Inferior parietal cortex (tissue), 1 donor: Measurements from ENCODE around the gene SNRPD3.
A peak's percentile ranks its signal among the peaks of the same experiment; 100 is the strongest.
"Not testable (repeated sequence)": the region's sequence is repeated elsewhere in the genome, so short reads cannot be mapped to it uniquely, and the experiment has no call there.

Experiments
- DNase-seq: peaks from one replicate; pipeline ENCODE4 v3.0.0-alpha.2; 2016; ENCODE audit errors: extremely low spot score

Gene SNRPD3

GRCh38 chr22:24555165-24556039 lies at the start of gene SNRPD3:
Gene SNRPD3 (plus strand): TSS chr22:24555999. CDS start chr22:24557675, 1,676 bp downstream.
- peak; percentile 97 for DNase-seq

- no peak for DNase-seq
Measured at GRCh38 chr22:24506802-24507438, 48.9 kb upstream of the SNRPD3 start.

DNA sequence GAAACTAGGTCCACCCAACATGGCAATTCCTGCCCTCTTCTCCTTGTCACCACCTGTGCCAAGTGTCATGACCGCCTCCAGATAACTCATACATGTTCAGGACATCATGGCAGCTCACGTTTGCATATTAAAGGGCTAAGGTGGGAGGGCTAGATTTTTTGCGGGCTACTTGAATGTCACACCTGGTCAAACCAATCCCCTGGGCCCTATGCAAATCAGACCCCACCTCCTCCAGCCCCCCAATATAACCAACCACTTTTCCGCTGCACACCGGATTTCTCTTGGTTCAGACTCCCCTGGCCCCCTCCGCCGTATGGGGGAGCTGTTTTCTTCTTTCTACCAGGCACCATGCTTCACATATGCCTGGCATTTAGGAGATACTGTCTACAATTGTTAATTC lies 48.1 kb upstream of the SNRPD3 start:
- no peak for DNase-seq

DNA sequence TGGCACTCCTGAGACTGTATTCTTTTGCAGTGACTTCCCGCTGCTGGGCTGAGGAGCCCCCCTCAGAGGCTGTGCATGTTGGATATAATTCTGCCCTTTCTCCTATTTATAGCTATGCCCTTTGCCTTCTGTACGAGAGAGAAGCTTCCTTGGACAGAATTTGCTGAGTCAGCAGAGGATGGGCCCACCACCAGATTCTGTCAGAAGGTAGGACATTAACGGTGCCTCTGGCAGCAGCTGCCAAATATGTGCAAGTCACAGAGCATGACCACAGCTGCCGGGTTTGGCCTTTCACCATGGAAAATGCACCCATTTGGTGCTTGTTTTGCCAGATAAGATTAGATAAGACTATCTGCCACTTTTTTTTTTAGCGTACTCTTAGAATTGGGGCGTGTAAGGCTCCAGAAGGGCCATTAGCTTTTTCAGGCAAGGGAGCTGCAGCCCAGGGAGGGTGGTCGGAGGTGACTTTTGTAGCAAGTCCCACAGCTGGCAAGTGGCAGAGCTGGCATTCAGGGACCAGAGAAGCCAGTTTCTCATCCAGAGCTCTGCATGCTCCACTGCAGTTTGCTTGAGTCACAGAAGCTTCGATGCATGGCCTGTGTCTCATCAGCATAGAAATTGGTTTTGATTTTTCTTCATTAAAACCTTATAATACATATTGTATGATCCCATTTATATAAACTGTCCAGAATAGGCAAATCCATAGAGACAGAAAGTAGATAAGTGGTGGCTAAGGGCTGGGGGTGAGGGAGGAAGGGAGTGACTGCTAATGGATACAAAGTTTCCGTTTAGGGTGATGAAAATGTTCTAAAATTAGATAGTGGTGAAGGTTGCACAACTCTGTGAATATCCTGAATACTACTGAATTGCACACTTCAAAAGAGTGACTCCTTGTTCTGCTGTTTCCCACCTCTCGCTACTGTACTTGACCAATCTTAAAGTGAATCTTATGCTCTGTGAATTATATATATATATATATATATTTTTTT lies 44.9 kb upstream of the SNRPD3 start:
- DNase-seq: no peak

DNA sequence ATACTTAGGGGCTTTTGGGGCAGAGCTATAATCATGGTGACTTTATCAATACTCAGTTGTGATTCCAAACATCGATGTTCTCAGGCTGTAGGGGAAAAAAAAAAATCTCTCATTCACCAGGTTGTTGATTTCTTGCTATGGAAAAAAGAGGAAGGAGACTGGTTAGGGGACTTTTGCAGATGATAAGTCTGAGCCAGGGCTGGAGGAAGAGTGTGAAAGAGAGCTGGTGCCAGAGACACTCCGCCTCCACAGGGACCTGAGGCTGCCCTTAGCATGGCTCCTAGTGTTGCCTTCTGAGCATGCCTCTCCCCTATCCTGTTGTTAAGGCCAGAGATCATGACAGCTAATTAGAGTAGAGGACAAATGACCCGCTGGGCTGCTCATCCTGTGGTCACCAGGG lies 43.8 kb upstream of the SNRPD3 start:
- DNase-seq: no peak

DNA sequence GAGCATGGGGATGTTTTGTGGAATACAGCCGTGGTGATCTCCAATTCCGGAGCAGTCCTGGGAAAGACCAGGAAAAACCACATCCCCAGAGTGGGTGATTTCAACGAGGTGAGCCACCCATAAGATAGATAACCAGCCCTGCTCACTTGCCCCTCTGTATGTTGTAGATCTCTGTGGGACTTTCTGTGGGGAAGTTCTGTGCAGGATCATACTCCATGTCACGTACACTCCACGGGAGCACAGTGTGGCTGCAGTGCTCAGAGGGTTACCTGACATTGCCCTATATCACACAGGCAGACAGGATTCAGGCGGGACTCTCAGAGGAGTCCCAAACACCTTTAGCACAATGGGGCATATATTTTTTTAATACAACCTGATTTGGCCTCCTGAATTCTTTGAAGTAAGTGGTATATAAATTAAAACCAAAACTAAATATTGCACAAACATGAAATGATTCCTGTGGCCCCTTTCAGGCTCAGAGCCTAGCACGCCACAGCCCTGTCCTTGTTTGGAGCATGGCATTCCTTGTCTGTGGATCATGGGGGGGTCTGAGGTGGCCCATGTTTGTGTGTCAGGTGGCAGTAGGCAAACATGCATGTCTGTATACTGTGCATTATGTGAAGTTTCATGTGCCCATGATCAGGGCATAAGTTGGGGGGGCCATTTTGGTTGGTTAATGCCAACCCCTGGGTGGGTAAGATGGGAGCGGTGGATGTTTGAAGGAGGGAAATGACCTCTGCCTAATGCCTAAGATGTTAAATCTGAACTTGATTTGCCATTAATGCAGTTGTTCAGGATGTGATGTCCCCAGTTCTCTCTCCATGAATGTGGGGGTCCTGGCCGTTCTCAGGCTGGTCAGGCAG lies 42.2 kb upstream of the SNRPD3 start:
- DNase-seq: no peak

DNA sequence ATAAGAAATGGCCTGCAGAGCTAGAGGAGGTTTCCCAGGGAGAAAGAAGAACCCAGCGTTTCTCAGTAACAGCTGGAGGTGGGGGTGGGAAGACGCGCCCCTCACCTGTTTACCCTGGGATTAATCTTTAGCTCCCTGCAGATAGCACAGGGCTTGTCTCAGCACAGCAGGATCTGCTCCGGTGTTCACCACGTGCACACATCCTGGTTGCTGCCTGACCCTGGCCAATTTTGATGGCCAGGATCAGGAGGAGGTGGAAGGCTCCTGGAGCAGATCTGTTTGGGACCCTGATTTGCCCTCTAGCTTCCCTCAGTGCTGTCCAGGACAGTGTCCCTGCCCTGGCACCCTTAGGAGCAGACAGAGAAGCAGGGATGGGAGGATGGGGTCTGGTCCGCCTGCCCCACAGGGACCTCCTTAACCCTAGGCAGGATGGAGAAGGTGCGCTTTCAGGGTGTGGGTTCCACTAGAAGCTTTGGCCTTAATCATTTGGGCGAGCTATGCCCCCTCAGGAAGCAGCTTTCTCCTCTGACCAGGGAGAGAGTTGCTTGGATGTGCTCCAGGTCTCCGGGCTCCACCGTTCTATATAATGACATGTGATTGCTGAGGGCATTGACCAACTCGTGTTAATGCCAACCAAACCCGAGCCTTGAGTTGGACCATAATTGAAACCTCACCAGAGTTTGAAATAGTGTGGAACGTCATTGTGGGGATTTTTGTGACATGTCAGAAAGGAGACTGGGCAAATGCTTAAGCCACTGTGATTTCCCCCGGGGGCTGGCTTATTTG lies 41.4 kb upstream of the SNRPD3 start:
- DNase-seq: no peak

DNA sequence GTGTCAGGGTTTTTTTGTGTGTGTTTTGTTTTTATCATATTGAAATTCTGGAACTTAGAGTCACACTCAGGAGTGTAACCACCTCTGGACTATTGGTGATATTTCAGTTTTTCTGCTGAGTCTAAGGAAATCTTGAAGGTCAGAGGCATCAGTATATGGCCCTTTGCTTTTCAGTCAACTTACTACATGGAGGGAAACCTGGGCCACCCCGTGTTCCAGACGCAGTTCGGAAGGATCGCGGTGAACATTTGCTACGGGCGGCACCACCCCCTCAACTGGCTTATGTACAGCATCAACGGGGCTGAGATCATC lies 40.8 kb upstream of the SNRPD3 start:
- no peak for DNase-seq

- no peak for DNase-seq
Measured at GRCh38 chr22:24516301-24516737, 39.5 kb upstream of the SNRPD3 start.

- no peak for DNase-seq
Measured at GRCh38 chr22:24517446-24517845, 38.4 kb upstream of the SNRPD3 start.

- DNase-seq: no peak
Measured at GRCh38 chr22:24518228-24518627, 37.6 kb upstream of the SNRPD3 start.

DNA sequence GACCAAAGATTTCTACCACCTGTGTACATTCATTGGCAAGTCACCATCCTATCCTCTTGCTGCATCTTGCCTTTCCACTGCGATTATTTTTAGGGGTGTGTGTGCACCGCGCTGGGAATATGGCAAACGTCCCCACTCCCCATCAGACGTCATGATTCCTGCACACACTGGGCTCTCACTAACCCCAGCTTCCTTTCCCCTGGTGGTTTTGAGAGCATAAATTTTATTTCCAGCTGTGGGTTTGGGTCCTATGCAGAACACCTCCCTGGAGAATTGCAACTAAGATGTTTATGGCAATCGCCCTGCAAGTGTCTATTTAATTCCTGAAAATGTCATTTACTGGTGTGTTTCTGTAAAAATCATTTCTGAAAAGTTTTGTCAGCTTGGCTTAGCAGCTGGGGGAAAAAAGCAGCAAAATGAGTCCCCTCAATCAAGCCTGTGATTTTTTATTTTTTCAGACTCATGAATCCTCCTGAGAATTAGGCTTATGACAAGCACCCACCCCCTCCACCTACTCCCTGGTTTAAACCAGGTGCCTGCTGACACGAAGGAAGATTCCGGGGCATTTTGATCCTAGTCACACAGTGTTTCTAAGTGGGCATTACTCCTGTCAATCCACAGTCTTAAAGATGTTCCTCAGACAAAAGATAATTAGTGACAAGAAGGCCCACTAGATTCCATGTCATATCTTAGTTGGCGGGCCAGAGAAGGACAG lies 36.9 kb upstream of the SNRPD3 start:
- DNase-seq: no peak

GRCh38 chr22:24519496-24519895 lies 36.3 kb upstream of the SNRPD3 start:
- DNase-seq: no peak

- peak; percentile 22 for DNase-seq
Measured at GRCh38 chr22:24521791-24522245, 34.0 kb upstream of the SNRPD3 start.

GRCh38 chr22:24523873-24524272 lies 31.9 kb upstream of the SNRPD3 start:
- no peak for DNase-seq

GRCh38 chr22:24525416-24526037 lies 30.3 kb upstream of the SNRPD3 start:
- DNase-seq: peak; percentile 77

DNA sequence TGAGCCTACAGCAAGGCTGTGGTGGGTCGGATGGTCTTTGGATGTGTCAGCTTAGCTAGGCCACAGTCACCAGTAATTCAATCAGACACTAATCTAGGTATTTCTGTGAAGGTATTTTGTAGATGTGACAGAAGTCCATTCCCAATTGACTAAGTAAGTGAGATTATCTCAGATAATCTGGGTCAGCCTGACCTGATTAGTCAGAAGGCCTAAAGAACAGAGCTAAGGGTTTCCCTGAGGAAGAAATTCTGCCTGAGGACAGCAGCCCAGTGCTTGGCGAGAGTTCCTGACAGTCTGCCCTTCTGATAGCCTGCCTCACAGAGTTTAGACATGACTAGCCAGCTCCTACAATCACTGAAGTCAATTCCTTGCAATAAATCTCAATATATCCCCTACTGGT lies 29.6 kb upstream of the SNRPD3 start:
- DNase-seq: no peak

GRCh38 chr22:24529898-24530297 lies 25.9 kb upstream of the SNRPD3 start:
- no peak for DNase-seq

DNA sequence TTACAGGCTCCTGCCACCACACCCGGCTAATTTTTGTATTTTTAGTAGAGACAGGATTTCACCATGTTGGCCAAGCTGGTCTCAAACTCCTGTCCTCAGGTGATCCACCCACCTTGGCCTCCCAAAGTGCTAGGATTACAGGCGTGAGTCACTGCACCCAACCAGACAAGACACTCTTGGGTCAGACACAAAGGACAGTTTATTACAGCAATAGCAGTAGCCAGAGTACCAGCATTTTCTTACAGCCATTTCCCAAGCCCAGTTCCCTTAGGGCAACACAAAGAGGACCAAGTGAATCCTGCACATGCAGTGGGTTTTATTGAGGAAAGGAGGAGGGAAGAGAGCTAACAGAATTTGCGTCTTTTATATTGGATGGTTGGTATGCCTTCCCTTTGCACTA lies 24.8 kb upstream of the SNRPD3 start:
- not testable (repeated sequence) for DNase-seq
